ENCODE measurements around the gene PLIN3.
A peak's percentile ranks its signal among the peaks of the same experiment; 100 is the strongest.
"Not testable (repeated sequence)": the region's sequence is repeated elsewhere in the genome, so short reads cannot be mapped to it uniquely, and the experiment has no call there.

Gene PLIN3

DNA sequence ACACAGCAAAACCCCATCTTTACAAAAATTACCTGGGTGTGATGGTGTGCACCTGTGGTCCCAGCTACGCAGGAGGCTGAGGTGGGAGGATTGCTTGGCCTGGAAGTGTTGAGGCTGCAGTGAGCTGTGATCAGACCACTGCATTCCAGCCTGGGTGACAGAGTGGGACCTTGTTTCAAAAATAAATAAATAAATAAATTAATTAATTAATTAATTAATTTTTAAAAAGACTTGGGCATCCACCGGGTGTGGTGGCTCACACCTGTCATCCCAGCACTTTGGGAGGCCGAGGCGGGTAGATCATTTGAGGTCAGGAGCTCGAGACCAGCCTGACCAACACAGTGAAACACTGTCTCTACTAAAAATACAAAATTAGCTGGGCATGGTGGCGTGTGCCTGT, 62.3 kb downstream of the PLIN3 start:
- DNase-seq = not testable (repeated sequence)

GRCh38 chr19:4803736-4804695, 63.5 kb downstream of the PLIN3 start:
- DNase-seq = peak; percentile 93

DNA sequence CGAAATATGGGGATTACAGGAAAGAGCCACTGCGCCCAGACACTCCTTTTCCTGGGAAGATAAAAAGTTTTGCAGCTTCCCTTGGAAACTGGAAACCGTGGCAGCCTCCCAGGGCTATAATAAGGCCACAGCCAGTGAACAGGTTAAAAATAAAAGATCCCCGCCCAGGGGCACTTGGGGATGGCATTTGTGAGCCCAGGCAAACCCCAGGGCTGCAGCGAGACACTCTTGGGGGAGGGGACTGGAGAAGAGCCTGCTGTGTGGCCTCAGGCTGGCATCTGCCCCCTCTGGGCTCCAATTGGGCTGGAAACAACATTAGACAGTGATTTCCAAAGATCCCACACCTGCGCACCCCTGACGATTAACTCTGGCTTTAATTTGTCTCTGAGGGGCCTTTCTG, 64.8 kb downstream of the PLIN3 start:
- DNase-seq = no peak

DNA sequence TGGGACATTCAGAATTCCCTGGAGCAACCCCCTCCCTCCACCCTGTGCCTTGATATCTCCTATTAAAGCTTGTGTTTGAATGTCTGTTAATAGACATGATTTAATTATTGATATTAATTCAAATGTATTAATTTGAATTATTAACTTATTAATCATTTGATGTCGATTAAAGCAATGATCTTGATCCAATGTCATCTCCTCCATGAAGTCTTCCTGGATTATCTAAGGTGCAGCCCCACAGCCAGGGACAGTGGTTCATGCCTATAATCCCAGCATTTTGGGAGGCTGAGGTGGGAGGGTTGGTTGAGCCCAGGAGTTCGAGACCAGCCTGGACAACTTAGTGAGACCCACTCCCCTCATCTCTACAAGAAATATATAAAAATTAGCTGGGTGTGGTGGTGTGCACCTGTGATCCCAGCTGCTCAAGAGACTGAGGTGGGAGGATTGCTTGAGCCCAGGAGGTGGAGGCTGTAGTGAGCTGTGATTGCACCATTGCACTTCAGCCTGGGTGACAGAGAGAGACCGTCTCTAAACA, 66.3 kb downstream of the PLIN3 start:
- DNase-seq = no peak

DNA sequence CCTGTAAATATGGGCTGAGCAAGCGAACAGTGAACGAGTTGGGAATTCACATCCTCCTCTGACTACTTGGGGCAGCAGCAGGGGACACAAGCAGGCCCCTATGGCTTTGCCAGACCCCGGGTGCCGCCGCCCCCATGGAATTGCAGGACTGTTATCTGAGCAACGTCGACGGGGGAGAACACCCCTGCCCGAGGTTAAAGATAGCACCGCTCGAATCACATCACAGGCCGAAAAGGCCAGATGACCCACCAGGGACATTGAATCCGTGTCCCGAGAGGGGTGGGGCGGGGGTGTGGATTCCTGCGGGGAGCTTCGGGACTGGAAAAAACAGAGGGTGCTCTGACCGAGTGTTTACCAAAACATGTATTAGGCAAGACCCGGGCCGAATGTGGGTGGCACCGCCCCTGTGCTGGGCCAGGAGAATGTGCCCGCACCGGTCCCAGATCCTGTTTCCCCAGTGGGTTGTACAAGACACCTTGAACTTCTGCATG, 66.8 kb downstream of the PLIN3 start:
- DNase-seq = no peak

DNA sequence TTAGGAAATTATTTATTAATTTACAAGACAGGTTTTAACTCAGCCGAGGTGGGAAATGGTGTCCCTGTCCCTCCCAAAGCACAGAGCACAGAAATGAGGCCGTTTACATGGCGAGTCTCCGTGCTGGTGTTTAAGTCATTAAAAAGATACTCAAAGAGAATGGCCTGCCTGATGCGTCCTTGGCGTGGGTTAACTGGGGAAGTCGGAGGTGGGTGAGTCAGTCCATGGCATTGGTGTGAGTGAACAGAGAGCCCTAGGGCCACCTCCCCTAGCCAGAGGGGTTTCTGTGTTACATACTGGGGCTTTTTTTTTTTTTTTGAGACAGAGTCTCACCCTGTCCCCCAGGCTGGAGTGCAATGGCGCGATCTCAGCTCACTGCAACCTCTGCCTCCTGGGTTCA, 72.1 kb downstream of the PLIN3 start:
- DNase-seq = no peak

DNA sequence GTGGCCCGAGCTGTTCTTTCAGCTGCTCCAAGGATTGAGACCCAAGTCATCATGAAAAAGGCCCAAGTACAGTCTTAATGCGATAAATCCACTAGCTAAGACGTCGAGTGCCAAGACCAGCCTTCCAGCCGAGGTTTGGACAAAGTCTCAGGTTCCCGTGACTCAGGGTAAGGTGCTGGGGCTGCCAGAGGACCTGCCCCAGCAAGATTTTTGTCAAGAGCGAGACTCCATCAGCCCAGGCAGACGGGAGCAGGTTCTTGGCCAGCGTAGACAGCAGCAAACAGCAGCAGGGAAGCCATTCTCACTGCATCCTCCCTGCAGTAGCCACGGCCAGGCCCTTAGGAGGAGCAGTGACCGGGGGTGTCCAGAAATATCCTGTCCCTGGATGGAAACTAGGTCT, 72.5 kb downstream of the PLIN3 start:
- DNase-seq = no peak

- DNase-seq = not testable (repeated sequence)
These were observed 74.2 kb downstream of the PLIN3 start for GRCh38 chr19:4793278-4793677.

DNA sequence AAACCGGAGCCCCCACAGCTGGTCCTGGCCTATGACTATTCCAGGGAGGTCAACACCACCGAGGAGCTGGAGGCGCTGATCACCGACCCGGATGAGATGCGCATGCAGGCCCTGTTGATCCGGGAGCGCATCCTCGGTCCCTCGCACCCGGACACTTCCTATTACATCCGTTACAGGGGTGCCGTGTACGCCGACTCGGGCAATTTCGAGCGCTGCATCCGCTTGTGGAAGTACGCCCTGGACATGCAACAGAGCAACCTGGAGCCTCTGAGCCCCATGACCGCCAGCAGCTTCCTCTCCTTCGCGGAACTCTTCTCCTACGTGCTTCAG, 74.6 kb downstream of the PLIN3 start:
- DNase-seq = not testable (repeated sequence)

- DNase-seq = not testable (repeated sequence)
These were observed 75.2 kb downstream of the PLIN3 start for GRCh38 chr19:4792019-4792865.

- DNase-seq = peak; percentile 100
These were observed 76.1 kb downstream of the PLIN3 start, which contains the start of gene FEM1A for GRCh38 chr19:4791183-4792018. Gene FEM1A, plus strand, starts transcription at chr19:4791734. Its CDS starts 121 bp downstream, at chr19:4791855.
